Measurements from ENCODE around the gene GAB2.
"Not testable (repeated sequence)": the region's sequence is repeated elsewhere in the genome, so short reads cannot be mapped to it uniquely, and the experiment has no call there.

The GAB2 gene

GRCh38 chr11:78312712-78313111, 104.9 kb downstream of the GAB2 start:
- H3K9ac ChIP-seq (ENCODE audit: low read length) = no peak overlapping the region
- no peak overlapping the region for H3K4me3 ChIP-seq (ENCODE audit: low read length)
- H3K9me3 ChIP-seq (ENCODE audit: control insufficient read depth, low read length) = no peaks in the 10 kb centered on the region
- no peaks in the 10 kb centered on the region for H3K36me3 ChIP-seq (ENCODE audit: control insufficient read depth, insufficient read depth, low read length)
- peaks cover 13% of the 10 kb centered on the region for H3K4me1 ChIP-seq (ENCODE audit: control insufficient read depth, insufficient read depth, low read length)
- H3K27me3 ChIP-seq (ENCODE audit: control insufficient read depth, insufficient read depth, low read length) = no peaks in the 10 kb centered on the region

GRCh38 chr11:78311702-78312371, 105.8 kb downstream of the GAB2 start:
- Histone ChIP-seq H3K27me3 (ENCODE audit: control insufficient read depth, insufficient read depth, low read length) (no peaks in the 10 kb centered on the region), H3K4me3 (ENCODE audit: low read length) (no peak overlapping the region), H3K9ac (ENCODE audit: low read length) (no peak overlapping the region), H3K36me3 (ENCODE audit: control insufficient read depth, insufficient read depth, low read length) (no peaks in the 10 kb centered on the region), H3K9me3 (ENCODE audit: control insufficient read depth, low read length) (no peaks in the 10 kb centered on the region), H3K4me1 (ENCODE audit: control insufficient read depth, insufficient read depth, low read length) (peaks cover 13% of the 10 kb centered on the region)

DNA sequence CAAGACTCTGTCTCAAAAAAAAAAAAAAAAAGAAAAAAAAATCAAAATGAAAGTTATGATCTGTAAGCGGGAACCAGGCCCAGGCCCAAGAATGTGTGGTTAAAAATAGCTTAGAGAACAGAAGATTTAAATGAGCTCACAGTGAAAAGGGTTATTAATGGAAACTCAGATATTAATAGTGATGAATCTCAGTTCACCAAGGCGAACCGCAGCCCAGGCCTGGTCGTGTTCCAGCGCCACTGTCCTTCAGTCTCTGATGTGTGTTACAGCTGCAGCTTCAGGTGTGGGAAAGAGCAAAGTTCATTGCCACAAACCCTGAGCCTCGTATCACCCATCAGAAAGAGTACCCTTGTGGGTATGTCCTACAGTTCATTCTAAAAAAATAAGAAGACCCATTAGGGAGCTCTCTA, 107.1 kb downstream of the GAB2 start:
- no peaks in the 10 kb centered on the region for H3K9me3 ChIP-seq (ENCODE audit: control insufficient read depth, low read length)
- H3K36me3 ChIP-seq (ENCODE audit: control insufficient read depth, insufficient read depth, low read length) = no peaks in the 10 kb centered on the region
- peaks cover 13% of the 10 kb centered on the region for H3K4me1 ChIP-seq (ENCODE audit: control insufficient read depth, insufficient read depth, low read length)
- H3K4me3 ChIP-seq (ENCODE audit: low read length) = no peak overlapping the region
- H3K27me3 ChIP-seq (ENCODE audit: control insufficient read depth, insufficient read depth, low read length) = no peaks in the 10 kb centered on the region
- no peak overlapping the region for H3K9ac ChIP-seq (ENCODE audit: low read length)

- Histone ChIP-seq H3K27me3 (ENCODE audit: control insufficient read depth, insufficient read depth, low read length) (no peaks in the 10 kb centered on the region), H3K9me3 (ENCODE audit: control insufficient read depth, low read length) (no peaks in the 10 kb centered on the region), H3K9ac (ENCODE audit: low read length) (no peak overlapping the region), H3K4me3 (ENCODE audit: low read length) (no peak overlapping the region), H3K36me3 (ENCODE audit: control insufficient read depth, insufficient read depth, low read length) (no peaks in the 10 kb centered on the region), H3K4me1 (ENCODE audit: control insufficient read depth, insufficient read depth, low read length) (no peaks in the 10 kb centered on the region)
Observed at GRCh38 chr11:78304201-78304600, 113.4 kb downstream of the GAB2 start.

DNA sequence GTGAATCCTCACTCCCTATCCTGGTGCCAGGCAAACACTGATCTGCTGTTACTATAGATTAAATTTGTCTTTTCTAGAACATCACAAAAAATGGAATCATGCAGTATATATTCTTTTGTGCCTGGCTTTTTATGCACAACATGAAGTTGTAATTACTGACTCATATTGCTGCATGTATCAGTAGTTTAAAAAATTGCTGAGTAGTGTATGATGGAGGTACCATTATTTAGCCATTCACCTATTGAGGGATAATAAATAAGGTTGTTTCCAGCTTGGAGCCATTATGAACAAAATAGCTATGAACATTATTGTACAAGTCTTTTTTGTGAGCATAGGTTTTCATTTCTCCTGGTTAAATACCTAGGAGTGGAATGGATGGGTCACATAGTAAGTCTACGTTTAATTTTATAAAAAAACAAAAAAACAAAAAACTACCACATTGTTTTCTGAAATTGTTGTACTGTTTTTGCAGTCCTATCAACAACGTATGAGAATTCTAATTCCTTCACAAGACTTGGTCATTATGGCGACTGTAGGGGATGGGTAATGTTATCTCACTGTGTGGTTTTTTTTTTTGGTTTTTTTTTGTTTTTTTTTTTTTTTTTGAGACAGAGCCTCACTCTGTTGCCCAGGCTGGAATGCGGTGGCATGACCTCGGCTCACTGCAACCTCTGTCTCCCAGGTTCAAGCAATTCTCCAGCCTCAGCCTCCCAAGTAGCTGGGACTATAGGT, 117.3 kb downstream of the GAB2 start:
- Histone ChIP-seq H3K9me3 (ENCODE audit: control insufficient read depth, low read length) (no peaks in the 10 kb centered on the region), H3K4me3 (ENCODE audit: low read length) (no peak overlapping the region), H3K9ac (ENCODE audit: low read length) (no peak overlapping the region), H3K36me3 (ENCODE audit: control insufficient read depth, insufficient read depth, low read length) (no peaks in the 10 kb centered on the region), H3K27me3 (ENCODE audit: control insufficient read depth, insufficient read depth, low read length) (no peaks in the 10 kb centered on the region), H3K4me1 (ENCODE audit: control insufficient read depth, insufficient read depth, low read length) (no peaks in the 10 kb centered on the region)

DNA sequence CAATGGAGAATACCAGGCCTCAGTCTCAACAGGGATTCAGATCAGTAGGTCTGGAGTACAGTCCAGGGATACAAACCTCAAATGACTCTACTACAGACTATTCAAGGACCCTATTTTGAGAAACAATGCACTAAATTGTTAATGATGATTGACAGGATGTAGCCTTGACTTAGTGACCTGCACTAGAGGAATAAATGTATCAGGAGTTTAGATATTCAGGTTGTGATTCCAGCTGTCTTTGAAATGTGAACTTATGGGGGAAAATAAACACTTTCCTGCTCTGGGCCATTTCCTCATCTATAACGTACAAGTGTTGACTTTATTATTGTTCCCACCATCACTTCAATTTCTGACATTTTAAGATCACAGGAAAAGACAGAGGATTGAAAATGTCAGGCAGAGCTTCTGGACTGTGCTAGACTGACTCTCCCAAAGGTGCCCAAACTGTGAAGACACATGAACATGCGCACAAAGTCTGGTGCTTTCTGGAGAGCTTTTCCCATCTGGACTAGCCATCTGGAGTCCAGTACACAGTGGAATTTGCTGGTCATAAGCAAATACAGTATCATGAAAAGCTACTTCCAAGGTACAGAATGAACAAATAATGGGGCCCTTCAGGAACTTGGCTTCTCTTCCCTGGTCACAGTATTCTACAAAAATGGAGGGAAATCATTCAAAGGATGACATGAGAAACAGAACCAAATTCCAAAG, 118.5 kb downstream of the GAB2 start:
- Histone ChIP-seq H3K27me3 (ENCODE audit: control insufficient read depth, insufficient read depth, low read length) (no peaks in the 10 kb centered on the region), H3K36me3 (ENCODE audit: control insufficient read depth, insufficient read depth, low read length) (no peaks in the 10 kb centered on the region), H3K9me3 (ENCODE audit: control insufficient read depth, low read length) (no peaks in the 10 kb centered on the region), H3K4me1 (ENCODE audit: control insufficient read depth, insufficient read depth, low read length) (no peaks in the 10 kb centered on the region), H3K4me3 (ENCODE audit: low read length) (no peak overlapping the region), H3K9ac (ENCODE audit: low read length) (no peak overlapping the region)

DNA sequence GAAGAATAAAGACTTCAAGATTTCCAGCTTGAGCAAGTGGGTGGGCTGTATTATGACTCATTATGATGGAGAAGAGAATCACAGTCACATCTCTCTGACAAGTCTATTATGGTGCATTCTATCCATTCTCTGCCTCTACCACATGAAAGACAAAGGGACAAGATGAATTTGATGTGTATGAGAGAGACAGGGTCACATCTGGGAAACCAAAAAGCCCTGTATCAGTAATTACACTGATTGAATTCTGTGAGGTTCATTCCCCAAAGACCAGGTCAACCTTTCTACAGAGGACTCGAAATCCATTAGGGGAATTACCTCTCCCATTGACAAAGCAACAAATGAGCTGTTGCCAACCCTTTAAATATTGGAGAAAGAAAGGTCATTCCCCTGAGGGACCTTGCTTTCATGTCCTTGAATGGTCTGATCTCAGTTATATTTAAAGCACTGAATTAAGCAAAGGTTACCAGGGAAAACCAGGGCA, 119.3 kb downstream of the GAB2 start:
- Histone ChIP-seq H3K4me1 (ENCODE audit: control insufficient read depth, insufficient read depth, low read length) (no peaks in the 10 kb centered on the region), H3K4me3 (ENCODE audit: low read length) (no peak overlapping the region), H3K9me3 (ENCODE audit: control insufficient read depth, low read length) (no peaks in the 10 kb centered on the region), H3K27me3 (ENCODE audit: control insufficient read depth, insufficient read depth, low read length) (no peaks in the 10 kb centered on the region), H3K36me3 (ENCODE audit: control insufficient read depth, insufficient read depth, low read length) (no peaks in the 10 kb centered on the region), H3K9ac (ENCODE audit: low read length) (no peak overlapping the region)

GRCh38 chr11:78295991-78296930, 121.4 kb downstream of the GAB2 start:
- Histone ChIP-seq H3K9me3 (ENCODE audit: control insufficient read depth, low read length) (no peaks in the 10 kb centered on the region), H3K27me3 (ENCODE audit: control insufficient read depth, insufficient read depth, low read length) (no peaks in the 10 kb centered on the region), H3K4me3 (ENCODE audit: low read length) (no peak overlapping the region), H3K36me3 (ENCODE audit: control insufficient read depth, insufficient read depth, low read length) (no peaks in the 10 kb centered on the region), H3K9ac (ENCODE audit: low read length) (no peak overlapping the region), H3K4me1 (ENCODE audit: control insufficient read depth, insufficient read depth, low read length) (no peaks in the 10 kb centered on the region)

- H3K36me3 ChIP-seq (ENCODE audit: control insufficient read depth, insufficient read depth, low read length) = no peaks in the 10 kb centered on the region
- no peak overlapping the region for H3K9ac ChIP-seq (ENCODE audit: low read length)
- H3K9me3 ChIP-seq (ENCODE audit: control insufficient read depth, low read length) = no peaks in the 10 kb centered on the region
- H3K4me1 ChIP-seq (ENCODE audit: control insufficient read depth, insufficient read depth, low read length) = no peaks in the 10 kb centered on the region
- no peaks in the 10 kb centered on the region for H3K27me3 ChIP-seq (ENCODE audit: control insufficient read depth, insufficient read depth, low read length)
- H3K4me3 ChIP-seq (ENCODE audit: low read length) = no peak overlapping the region
Observed at GRCh38 chr11:78295347-78295746, 122.3 kb downstream of the GAB2 start.

DNA sequence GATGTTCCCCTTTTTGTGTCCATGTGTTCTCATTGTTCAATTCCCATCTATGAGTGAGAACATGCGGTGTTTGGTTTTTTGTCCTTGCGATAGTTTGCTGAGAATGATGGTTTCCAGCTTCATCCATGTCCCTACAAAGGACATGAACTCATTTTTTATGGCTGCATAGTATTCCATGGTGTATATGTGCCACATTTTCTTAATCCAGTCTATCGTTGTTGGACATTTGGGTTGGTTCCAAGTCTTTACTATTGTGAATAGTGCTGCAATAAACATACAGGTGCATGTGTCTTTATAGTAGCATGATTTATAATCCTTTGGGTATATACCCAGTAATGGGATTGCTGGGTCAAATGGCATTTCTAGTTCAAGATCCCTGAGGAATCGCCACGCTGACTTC, 123.5 kb downstream of the GAB2 start:
- H3K4me3 ChIP-seq (ENCODE audit: low read length); H3K36me3 ChIP-seq (ENCODE audit: control insufficient read depth, insufficient read depth, low read length); H3K9me3 ChIP-seq (ENCODE audit: control insufficient read depth, low read length); H3K27me3 ChIP-seq (ENCODE audit: control insufficient read depth, insufficient read depth, low read length); H3K9ac ChIP-seq (ENCODE audit: low read length); H3K4me1 ChIP-seq (ENCODE audit: control insufficient read depth, insufficient read depth, low read length): not testable (repeated sequence)

DNA sequence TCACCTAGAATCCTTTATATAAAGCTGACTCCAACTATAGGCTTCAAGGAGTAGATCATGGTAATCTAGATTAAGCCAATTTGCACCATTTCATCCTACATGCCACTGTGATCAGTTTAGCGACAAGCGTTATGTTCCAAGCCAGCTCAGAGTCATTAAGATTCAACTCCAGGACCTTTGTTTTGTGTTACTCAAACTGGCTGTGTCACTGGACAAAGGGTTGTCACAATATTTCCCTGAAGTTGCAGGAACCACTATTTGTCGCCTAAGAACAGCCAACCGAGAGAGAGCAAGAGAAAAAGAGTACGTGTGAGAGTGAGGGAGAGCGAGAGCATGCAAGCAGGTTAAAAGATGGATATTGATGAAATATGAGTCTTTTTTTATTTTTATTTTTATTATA, 124.1 kb downstream of the GAB2 start:
- Histone ChIP-seq H3K27me3 (ENCODE audit: control insufficient read depth, insufficient read depth, low read length) (no peaks in the 10 kb centered on the region), H3K9ac (ENCODE audit: low read length) (no peak overlapping the region), H3K4me3 (ENCODE audit: low read length) (no peak overlapping the region), H3K36me3 (ENCODE audit: control insufficient read depth, insufficient read depth, low read length) (no peaks in the 10 kb centered on the region), H3K9me3 (ENCODE audit: control insufficient read depth, low read length) (no peaks in the 10 kb centered on the region), H3K4me1 (ENCODE audit: control insufficient read depth, insufficient read depth, low read length) (peaks cover 5% of the 10 kb centered on the region)
